RWPE2 (cell line): ENCODE measurements around the gene COL23A1.

Experiments
- ATAC-seq: fragments of 200-7000 bp; cut with Tn5 transposase; 3 replicates; pipeline ENCODE4 v1.9.1; 2021; ENCODE audit warnings: low read depth
- DNase-seq: peaks from one replicate; pipeline ENCODE4 v3.0.0-alpha.2; 2020; ENCODE audit warnings: low spot score
- H3K27ac ChIP-seq: fragments of 450-650 bp; 2 replicates; pipeline ENCODE4 v1.5.1; 2017; ENCODE audit warnings: mild to moderate bottlenecking; ENCODE audit not compliant: poor library complexity, severe bottlenecking
- H3K27me3 ChIP-seq: fragments of 250-450 bp; sonication (Bioruptor Pico); 2 replicates; pipeline ENCODE4 v1.5.1; 2021; ENCODE audit warnings: mild to moderate bottlenecking, moderate library complexity; ENCODE audit not compliant: insufficient read depth, poor library complexity, severe bottlenecking
- H3K36me3 ChIP-seq: fragments of 250-450 bp; sonication (Bioruptor Pico); 2 replicates; pipeline ENCODE4 v1.5.1; 2020; ENCODE audit warnings: low read depth, mild to moderate bottlenecking, moderate library complexity
- H3K4me1 ChIP-seq: fragments of 250-450 bp; sonication (Bioruptor Pico); 2 replicates; pipeline ENCODE4 v1.5.1; 2021; ENCODE audit warnings: mild to moderate bottlenecking, moderate library complexity; ENCODE audit not compliant: insufficient read depth, poor library complexity, severe bottlenecking
- H3K4me3 ChIP-seq: fragments of 250-450 bp; sonication (Bioruptor Pico); 2 replicates; pipeline ENCODE4 v1.5.1; 2021; ENCODE audit warnings: mild to moderate bottlenecking, moderate library complexity; ENCODE audit not compliant: severe bottlenecking
- H3K9me3 ChIP-seq: fragments of 250-450 bp; sonication (Bioruptor Pico); 2 replicates; pipeline ENCODE4 v1.5.1; 2021; ENCODE audit warnings: mild to moderate bottlenecking, moderate library complexity; ENCODE audit not compliant: severe bottlenecking
- CTCF ChIP-seq: fragments of 450-650 bp; IDR thresholded peaks from one replicate; pipeline ENCODE4 v1.5.1; 2017; ENCODE audit warnings: mild to moderate bottlenecking, moderate library complexity; ENCODE audit not compliant: poor library complexity, severe bottlenecking

The COL23A1 gene

GRCh38 chr5:178415353-178415752 lies 174.8 kb downstream of the COL23A1 start:
- no peak for TF ChIP-seq CTCF
- DNase-seq = no peak
- Histone ChIP-seq H3K27ac (no peak overlapping the region), H3K36me3 (no peaks in the 10 kb centered on the region), H3K4me3 (no peak overlapping the region), H3K4me1 (peaks cover 3% of the 10 kb centered on the region), H3K9me3 (no peaks in the 10 kb centered on the region), H3K27me3 (peaks cover 14% of the 10 kb centered on the region)
- ATAC-seq = no peak

GRCh38 chr5:178413988-178414387 lies 176.2 kb downstream of the COL23A1 start:
- TF ChIP-seq CTCF = no peak
- H3K4me3 ChIP-seq = no peak overlapping the region
- DNase-seq (no peak), ATAC-seq (no peak; the same call in 2 of the 3 replicates)
- no peaks in the 10 kb centered on the region for H3K36me3 ChIP-seq
- peaks cover 19% of the 10 kb centered on the region for H3K27me3 ChIP-seq
- H3K4me1 ChIP-seq = peaks cover 3% of the 10 kb centered on the region
- H3K9me3 ChIP-seq = no peaks in the 10 kb centered on the region
- H3K27ac ChIP-seq = no peak overlapping the region

- no peak overlapping the region for H3K27ac ChIP-seq
- ATAC-seq = no peak
Observed at GRCh38 chr5:178411083-178411482, 179.1 kb downstream of the COL23A1 start.

GRCh38 chr5:178407646-178408045 lies 182.5 kb downstream of the COL23A1 start:
- no peak for DNase-seq
- Histone ChIP-seq H3K27me3 (peaks cover 19% of the 10 kb centered on the region), H3K4me1 (no peaks in the 10 kb centered on the region), H3K9me3 (no peaks in the 10 kb centered on the region), H3K4me3 (no peak overlapping the region), H3K27ac (no peak overlapping the region), H3K36me3 (no peaks in the 10 kb centered on the region)
- ATAC-seq = no peak
- TF ChIP-seq CTCF = no peak

More at GRCh38 chr5:178411083-178411482, 179.1 kb downstream of the COL23A1 start:
- no peak for TF ChIP-seq CTCF
- no peaks in the 10 kb centered on the region for H3K4me1 ChIP-seq
- no peak overlapping the region for H3K4me3 ChIP-seq
- no peaks in the 10 kb centered on the region for H3K36me3 ChIP-seq
- H3K27me3 ChIP-seq = peaks cover 19% of the 10 kb centered on the region
- no peaks in the 10 kb centered on the region for H3K9me3 ChIP-seq
- no peak for DNase-seq

GRCh38 chr5:178404987-178405386 lies 185.2 kb downstream of the COL23A1 start:
- no peak overlapping the region for H3K4me3 ChIP-seq
- H3K4me1 ChIP-seq = no peaks in the 10 kb centered on the region
- H3K27ac ChIP-seq = no peak overlapping the region
- H3K9me3 ChIP-seq = no peaks in the 10 kb centered on the region
- H3K27me3 ChIP-seq = peaks cover 4% of the 10 kb centered on the region
- DNase-seq = peak; percentile 67
- TF ChIP-seq CTCF = no peak
- H3K36me3 ChIP-seq = no peaks in the 10 kb centered on the region
- ATAC-seq = peak; percentile 77
